Fibroblast of gingiva (primary cell): ENCODE results near the gene RIC8B.

Experiments
- DNase-seq: peaks from one replicate; pipeline ENCODE4 v3.0.0-alpha.2; 2011; ENCODE audit warnings: low read depth

Gene RIC8B

GRCh38 chr12:106801830-106802533 lies 27.5 kb downstream of the RIC8B start:
- DNase-seq, result no peak

- no peak for DNase-seq
Measured at GRCh38 chr12:106804668-106805067, 30.2 kb downstream of the RIC8B start.

DNA sequence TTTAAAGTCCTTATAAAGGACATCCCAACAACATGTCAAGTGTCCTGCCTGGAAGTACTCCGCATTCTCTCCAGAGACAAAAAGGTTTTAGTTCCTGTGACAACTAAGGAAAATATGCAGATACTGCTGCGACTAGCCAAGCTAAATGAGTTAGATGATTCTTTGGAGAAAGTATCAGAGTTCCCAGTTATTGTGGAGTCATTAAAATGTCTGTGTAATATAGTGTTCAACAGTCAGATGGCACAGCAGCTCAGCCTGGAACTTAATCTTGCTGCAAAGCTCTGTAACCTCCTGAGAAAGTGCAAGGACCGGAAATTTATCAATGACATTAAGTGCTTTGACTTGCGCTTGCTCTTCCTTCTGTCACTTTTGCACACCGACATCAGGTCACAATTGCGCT lies 40.2 kb downstream of the RIC8B start:
- no peak for DNase-seq

- no peak for DNase-seq
Measured at GRCh38 chr12:106815741-106816140, 41.3 kb downstream of the RIC8B start.

- DNase-seq, result no peak
Measured at GRCh38 chr12:106816231-106816630, 41.7 kb downstream of the RIC8B start.

- no peak for DNase-seq
Measured at GRCh38 chr12:106819991-106820390, 45.5 kb downstream of the RIC8B start.

- no peak for DNase-seq
Measured at GRCh38 chr12:106831699-106832098, 57.2 kb downstream of the RIC8B start.

GRCh38 chr12:106837782-106838181 lies 63.3 kb downstream of the RIC8B start:
- no peak for DNase-seq

GRCh38 chr12:106839333-106839732 lies 64.9 kb downstream of the RIC8B start:
- DNase-seq, result no peak

- DNase-seq, result peak; percentile 28
Measured at GRCh38 chr12:106840243-106840642, 65.8 kb downstream of the RIC8B start.

DNA sequence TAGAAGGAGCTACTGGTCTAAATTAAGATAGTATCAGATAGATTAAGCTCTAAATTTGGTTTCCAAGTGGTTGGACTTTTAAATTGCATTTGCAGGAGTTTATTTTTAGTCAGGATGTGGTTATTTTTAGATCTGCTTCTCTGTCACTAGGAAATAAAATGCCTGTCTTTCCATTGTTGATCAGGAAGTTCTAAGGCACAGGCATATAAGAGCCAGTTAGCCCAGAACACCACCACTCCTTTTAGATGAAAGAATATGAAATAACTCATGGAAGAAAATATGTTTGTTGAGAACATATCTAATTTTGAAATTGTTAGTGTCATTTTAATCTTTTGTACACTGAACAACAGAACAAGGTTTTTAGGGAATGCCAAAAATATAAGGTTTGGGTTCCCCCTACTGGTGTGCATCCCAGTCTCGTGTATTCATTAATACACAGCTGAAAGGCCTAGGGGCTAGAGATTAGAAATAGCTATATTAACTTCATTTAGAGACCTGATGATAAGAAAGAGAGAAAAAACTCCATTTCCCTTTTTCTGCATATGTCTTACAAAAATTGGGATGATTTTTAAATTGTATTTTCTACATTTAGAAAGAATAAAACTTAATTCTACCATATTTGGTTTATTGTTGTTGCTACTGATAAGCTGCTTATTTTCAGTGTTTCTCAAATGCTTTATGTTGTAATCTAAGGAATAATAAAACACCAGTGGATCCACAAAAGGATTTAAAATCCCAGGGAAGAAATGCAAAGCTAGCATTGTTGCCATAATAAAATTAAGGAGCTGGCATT lies 67.2 kb downstream of the RIC8B start:
- DNase-seq, result peak; percentile 40

DNA sequence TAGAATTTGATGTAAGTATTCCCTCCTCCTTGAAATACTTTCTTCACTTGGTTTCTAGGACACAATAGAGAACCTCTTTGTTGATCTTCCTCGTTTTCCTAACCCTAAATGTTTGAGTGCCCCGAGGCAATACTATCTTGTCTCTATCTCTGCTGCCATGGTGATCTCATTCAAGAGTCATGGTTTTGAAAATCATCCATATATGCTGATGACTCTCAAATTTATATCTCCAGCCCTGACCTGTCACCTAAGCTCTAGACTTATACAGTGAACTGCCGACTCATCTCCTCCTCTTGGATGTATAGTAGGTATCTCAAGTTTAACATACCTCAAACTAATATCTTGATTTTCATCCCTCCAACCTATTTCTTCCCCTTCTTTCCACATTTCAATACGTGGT lies 71.4 kb downstream of the RIC8B start:
- DNase-seq, result no peak

GRCh38 chr12:106847861-106848260 lies 73.4 kb downstream of the RIC8B start:
- no peak for DNase-seq

DNA sequence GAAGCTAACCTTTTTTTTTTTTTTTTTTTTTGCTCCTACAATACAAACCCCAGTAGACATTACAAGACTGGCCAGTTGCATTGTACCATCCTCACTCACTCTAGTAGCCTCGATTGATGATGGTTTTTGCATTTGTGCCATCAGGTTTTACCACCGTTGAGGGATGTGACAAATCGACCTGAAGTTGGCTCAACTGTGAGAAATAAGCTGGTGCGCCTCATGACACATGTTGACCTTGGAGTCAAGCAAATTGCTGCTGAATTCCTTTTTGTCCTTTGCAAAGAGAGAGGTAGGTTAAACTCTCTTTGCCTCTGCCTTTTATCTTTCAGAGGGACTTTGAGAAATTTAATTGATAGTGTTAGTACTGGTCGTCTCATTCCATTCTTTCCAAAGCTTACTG lies 76.8 kb downstream of the RIC8B start:
- no peak for DNase-seq

DNA sequence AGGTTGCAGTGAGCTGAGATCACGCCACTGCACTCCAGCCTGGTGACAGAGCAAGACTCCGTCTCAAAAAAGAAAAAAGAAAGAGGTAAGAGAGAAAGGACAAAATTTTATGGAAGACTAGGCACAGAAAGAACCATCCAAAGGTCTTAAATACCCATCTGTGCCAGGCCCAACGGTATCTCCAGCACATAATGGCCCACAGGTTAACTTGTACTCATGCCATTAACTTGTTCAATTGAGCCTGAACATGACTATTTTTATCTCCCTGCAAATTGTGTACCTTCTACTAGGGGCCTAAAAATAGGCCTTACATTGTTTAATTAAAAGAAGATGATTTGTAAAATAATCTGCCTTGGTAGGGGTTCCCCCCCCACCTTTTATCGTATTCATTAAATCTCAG lies 80.2 kb downstream of the RIC8B start:
- DNase-seq, result no peak

- DNase-seq, result no peak
Measured at GRCh38 chr12:106855221-106855758, 80.8 kb downstream of the RIC8B start.

GRCh38 chr12:106861984-106862916 lies 87.8 kb downstream of the RIC8B start:
- peak; percentile 93 for DNase-seq

DNA sequence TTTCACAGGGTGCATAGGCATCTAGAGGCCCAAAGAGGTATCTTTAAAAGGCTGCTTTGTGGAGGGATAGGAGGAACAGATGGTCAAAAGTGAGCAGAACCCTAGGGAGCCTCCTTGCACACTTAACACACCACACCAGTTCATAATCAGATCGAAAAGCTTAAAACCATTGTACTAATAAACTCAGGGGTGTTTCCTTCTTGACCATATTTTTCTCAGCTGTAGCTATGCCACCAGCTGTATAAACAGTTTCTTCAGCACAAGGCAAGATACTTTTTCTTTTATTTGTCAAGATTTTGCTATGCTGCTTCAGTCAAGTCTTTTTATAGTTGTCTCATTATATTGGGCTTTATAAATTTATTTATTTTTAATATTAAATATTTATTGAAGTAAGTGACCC lies 88.7 kb downstream of the RIC8B start:
- peak; percentile 24 for DNase-seq

GRCh38 chr12:106865683-106866082 lies 91.2 kb downstream of the RIC8B start:
- no peak for DNase-seq

DNA sequence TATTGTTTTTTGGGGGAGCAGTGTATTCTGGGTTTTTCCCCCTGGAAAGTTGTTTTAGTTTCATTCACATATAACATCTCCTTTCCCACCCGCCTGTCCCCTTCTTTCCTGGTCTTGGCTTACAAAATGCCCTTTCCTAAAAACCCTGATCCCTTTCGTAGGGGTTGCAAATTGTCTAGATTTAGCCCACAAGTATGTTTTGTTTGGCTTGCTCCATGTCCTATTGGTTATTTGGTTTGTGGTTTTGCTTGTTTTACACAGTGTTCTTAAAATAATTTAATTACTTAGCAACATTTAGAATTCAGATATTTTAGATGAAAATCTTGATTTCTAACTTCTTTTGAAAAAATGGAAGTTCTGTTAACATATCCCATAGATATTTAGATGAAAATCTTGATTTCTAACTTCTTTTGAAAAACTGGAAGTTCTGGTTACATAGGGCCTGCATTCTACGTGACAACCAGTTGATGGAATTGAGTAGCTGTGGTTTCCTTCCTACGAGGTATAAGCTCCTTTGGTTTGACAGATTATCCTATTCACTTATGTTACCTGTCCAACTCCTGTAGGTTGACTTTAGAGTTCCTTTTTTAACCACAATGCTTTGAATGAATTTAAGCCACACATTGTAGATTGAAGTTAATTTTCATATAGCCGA lies 92.1 kb downstream of the RIC8B start:
- DNase-seq, result peak; percentile 66

- peak; percentile 9 for DNase-seq
Measured at GRCh38 chr12:106867651-106868050, 93.2 kb downstream of the RIC8B start.
